ENCODE data around the gene RHBDF1. TPM values are rescaled to one million over a fixed set of nuclear protein-coding genes. Genes with fewer than 3 reads are reported as not detected.

RHBDF1 gene
- total RNA-seq = under 1 TPM in 1 of 2 experiments, not detected in 1; 0.33 TPM

DNA sequence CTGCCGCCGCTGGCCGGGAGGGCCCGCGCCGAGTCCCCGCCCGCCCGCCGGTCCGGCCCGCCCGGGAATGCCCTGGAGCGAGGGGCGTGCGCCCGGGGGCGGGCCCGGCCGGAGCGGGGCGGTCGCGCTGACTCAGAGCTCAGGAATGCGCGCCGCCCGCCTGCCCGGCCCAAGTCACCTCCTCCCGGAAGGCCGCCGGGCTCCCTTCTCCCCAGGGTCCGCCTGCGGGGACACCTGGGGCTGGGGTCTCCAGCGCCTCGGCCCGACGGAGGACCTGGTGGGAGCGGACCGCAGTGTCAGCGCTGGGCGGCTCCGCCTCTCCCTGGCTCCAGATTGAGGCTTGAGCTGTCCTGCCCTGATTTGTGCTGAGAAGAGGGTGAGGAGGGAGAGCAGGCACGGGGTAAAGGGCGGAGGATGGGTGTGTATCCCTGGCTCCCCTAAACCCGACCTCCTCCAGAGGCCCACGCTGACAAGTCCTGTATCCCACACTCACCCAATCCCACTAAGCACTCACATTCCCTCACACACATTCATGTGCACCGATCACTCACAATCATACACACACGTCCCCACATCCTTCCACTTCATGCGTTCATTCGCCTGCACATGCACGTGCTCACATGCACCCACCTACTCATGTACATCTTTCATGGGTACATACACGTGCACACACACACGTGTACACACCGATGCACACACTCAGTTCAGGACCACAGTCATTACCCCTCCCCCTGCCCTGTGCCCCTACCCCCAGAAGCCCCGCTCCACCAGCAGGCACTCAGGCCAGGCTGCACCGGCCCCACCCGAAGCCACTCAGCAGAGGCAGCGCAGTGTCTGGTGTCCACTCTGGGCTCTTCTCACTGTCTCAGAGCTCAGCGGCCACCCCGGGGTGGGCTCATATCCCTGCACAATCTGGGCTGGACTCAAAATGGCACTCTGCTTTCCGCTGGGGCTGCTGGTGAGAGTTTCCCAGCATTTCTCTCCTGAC lies at the start of gene RHBDF1:
Gene RHBDF1, minus strand, starts transcription at position 71 of the 988 bp plus-strand sequence. CDS start 7,616 bp downstream, outside the sequence.
- Mint-ChIP-seq H3K36me3 (peaks cover 3% of the 10 kb centered on the region), H3K4me3 (peak within 1 kb of the TSS; percentile 83), H3K27ac (peak within 1 kb of the TSS; percentile 23), H3K4me1 (peaks cover 16% of the 10 kb centered on the region), H3K9me3 (no peaks in the 10 kb centered on the region), H3K27me3 (peaks cover 45% of the 10 kb centered on the region)
- DNase-seq (no peak), ATAC-seq (ENCODE audit: low read depth) (peak; percentile 25)
- POLR2A ChIA-PET = interaction anchor here (0.9 kb wide), 1 partner anchor 24 kb away, joined by 3 read pairs; no protein-coding TSS in a partner anchor

DNA sequence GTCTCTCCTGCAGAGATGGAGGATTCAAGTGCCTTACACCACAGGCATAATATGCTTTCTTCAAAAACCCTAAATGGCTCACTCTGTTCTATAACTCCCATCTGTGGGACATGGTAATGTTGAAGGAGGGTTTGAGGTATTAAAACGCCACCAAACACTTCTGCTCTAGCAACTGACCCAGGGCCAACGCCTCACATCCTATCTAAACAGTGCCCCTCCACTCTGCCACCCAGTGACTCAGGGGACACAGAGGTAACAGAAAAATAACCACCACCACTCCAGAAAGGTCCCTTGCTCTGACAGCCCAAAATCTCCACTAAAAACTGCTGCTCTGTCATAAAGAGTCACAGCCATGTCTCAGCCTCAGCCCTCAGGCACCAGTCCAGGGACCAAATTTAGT lies 48.3 kb upstream of the RHBDF1 start:
- no peak overlapping the region for H3K27ac Mint-ChIP-seq

DNA sequence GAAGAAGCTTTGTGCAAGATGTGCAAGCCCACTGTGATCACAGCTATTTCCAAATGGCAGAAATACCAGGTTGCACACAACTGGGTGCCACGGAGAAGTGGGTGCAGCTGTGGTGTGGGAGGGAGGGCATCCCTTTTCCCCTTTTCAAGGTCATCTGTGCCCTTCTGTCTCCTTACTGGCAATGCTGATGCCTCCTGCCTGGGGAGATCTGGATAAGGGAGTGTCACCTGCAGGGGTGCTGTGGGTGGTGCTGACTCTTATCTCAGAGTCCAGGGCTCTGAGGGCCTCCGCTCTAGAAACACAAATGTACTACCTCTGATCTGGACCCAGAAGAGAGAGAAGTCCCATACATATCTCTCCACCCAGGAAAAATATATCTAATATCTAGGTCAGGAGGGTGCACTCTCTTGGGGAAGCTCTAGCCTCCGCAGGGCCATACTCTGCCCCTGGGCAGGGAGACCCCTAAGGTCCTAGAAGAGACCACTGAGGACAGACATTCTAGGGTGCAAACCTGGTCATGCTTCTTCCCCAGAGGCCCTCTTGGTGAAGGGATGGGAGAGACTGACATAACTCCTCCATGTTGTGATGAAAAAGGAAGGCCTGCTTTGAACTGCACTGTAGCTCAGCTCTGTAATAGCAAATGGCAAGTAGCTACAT lies 47.5 kb upstream of the RHBDF1 start:
- H3K4me1 Mint-ChIP-seq = no peaks in the 10 kb centered on the region
- H3K4me3 Mint-ChIP-seq = no peak overlapping the region
- H3K27ac Mint-ChIP-seq = no peak overlapping the region
- DNase-seq = no peak
- no peaks in the 10 kb centered on the region for H3K9me3 Mint-ChIP-seq
- no peaks in the 10 kb centered on the region for H3K36me3 Mint-ChIP-seq
- no peak for ATAC-seq (ENCODE audit: low read depth)
- no peaks in the 10 kb centered on the region for H3K27me3 Mint-ChIP-seq
- POLR2A ChIA-PET = no interaction called here

More for the DNA sequence above, 48.3 kb upstream of the RHBDF1 start:
- POLR2A ChIA-PET = no interaction called here
- H3K27me3 Mint-ChIP-seq = no peaks in the 10 kb centered on the region
- H3K9me3 Mint-ChIP-seq = no peaks in the 10 kb centered on the region
- no peaks in the 10 kb centered on the region for H3K36me3 Mint-ChIP-seq
- DNase-seq (no peak), ATAC-seq (ENCODE audit: low read depth) (no peak)
- H3K4me3 Mint-ChIP-seq = no peak overlapping the region
- H3K4me1 Mint-ChIP-seq = no peaks in the 10 kb centered on the region

DNA sequence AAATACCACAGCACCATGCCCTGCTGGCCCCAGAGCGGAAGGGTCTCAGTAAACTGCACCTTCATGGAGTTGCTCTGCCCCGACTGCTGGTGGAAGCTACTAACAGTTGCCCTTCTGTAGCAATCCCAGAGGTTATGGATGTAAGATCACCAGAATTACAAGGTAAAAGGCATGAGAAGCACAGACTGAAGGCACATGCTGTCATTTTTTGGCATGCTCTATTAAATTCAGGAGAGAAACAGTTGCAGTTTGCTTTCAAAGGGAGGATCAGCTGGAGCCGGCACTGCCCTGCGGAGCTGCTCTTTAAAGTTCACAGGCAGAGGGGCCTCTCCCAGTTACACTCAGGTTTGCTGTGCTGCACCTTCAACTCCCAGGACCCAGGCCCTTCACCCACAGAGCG lies 46.9 kb upstream of the RHBDF1 start:
- Mint-ChIP-seq H3K9me3 (no peaks in the 10 kb centered on the region), H3K36me3 (no peaks in the 10 kb centered on the region), H3K4me3 (no peak overlapping the region), H3K4me1 (no peaks in the 10 kb centered on the region), H3K27ac (no peak overlapping the region), H3K27me3 (no peaks in the 10 kb centered on the region)
- DNase-seq (no peak), ATAC-seq (ENCODE audit: low read depth) (no peak)
- POLR2A ChIA-PET = no interaction called here

DNA sequence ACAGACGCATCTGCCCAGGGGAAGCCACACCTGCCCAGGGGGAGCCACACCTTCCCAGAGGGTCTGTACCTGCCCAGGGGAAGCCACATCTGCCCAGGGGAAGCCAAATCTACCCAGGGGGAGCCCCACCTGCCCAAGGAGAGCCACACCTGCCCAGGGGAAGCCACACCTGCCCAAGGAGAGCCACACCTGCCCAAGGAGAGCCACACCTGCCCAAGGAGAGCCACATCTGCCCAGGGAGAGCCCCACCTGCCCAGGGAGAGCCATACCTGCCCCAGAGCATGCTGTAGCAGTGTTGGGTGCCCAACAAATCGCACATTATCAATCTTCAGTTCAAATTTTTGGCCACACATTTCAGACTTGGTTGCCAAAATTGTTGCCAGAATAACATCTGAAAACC lies 46.4 kb upstream of the RHBDF1 start:
- no peaks in the 10 kb centered on the region for H3K9me3 Mint-ChIP-seq
- H3K4me3 Mint-ChIP-seq = no peak overlapping the region
- no peak overlapping the region for H3K27ac Mint-ChIP-seq
- no peaks in the 10 kb centered on the region for H3K36me3 Mint-ChIP-seq
- H3K27me3 Mint-ChIP-seq = no peaks in the 10 kb centered on the region
- no peaks in the 10 kb centered on the region for H3K4me1 Mint-ChIP-seq
- POLR2A ChIA-PET = interaction anchor here (0.5 kb wide), 1 partner anchor 20 kb away, joined by 3 read pairs; the partner anchor contains the start of gene NPRL3
- ATAC-seq (ENCODE audit: low read depth) (no peak), DNase-seq (no peak)

- POLR2A ChIA-PET = no interaction called here
- DNase-seq (peak; percentile 65), ATAC-seq (ENCODE audit: low read depth) (peak; percentile 81)
- no peaks in the 10 kb centered on the region for H3K4me1 Mint-ChIP-seq
- no peaks in the 10 kb centered on the region for H3K27me3 Mint-ChIP-seq
- no peaks in the 10 kb centered on the region for H3K9me3 Mint-ChIP-seq
- no peak overlapping the region for H3K27ac Mint-ChIP-seq
- H3K36me3 Mint-ChIP-seq = no peaks in the 10 kb centered on the region
- no peak overlapping the region for H3K4me3 Mint-ChIP-seq
Observed at GRCh38 chr16:117379-118365, 45.2 kb upstream of the RHBDF1 start.

DNA sequence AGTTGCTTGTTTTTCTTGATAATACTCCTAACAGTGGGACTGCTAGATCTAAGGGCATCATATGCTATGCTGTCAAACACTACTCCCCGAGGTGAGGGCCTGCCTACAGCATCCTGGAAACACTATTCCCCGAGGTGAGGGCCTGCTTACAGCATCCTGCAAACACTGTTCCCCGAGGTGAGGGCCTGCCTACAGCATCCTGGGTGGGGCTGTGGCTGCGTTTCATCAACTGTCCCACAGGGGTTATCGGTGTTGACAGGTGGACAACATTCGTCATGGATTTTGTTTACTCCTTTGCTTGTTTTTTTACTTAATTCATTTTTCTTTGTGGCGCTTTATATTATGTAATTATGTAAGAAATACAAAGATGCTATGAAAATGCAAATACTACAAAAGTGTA lies 43.6 kb upstream of the RHBDF1 start:
- no peak for ATAC-seq (ENCODE audit: low read depth)
- DNase-seq = no peak
- Mint-ChIP-seq H3K27ac (no peak overlapping the region), H3K4me1 (no peaks in the 10 kb centered on the region), H3K36me3 (no peaks in the 10 kb centered on the region), H3K27me3 (no peaks in the 10 kb centered on the region), H3K4me3 (no peak overlapping the region), H3K9me3 (no peaks in the 10 kb centered on the region)
- POLR2A ChIA-PET = no interaction called here

- ATAC-seq (ENCODE audit: low read depth) (no peak), DNase-seq (no peak)
- no peak overlapping the region for H3K27ac Mint-ChIP-seq
- POLR2A ChIA-PET = no interaction called here
- no peaks in the 10 kb centered on the region for H3K4me1 Mint-ChIP-seq
- H3K27me3 Mint-ChIP-seq = no peaks in the 10 kb centered on the region
- peaks cover 3% of the 10 kb centered on the region for H3K36me3 Mint-ChIP-seq
- no peak overlapping the region for H3K4me3 Mint-ChIP-seq
- no peaks in the 10 kb centered on the region for H3K9me3 Mint-ChIP-seq
Observed at GRCh38 chr16:114327-114726, 41.9 kb upstream of the RHBDF1 start.

- POLR2A ChIA-PET = no interaction called here
- H3K27me3 Mint-ChIP-seq = no peaks in the 10 kb centered on the region
- no peak for DNase-seq
- H3K36me3 Mint-ChIP-seq = peaks cover 3% of the 10 kb centered on the region
- no peak for ATAC-seq (ENCODE audit: low read depth)
- H3K9me3 Mint-ChIP-seq = no peaks in the 10 kb centered on the region
- no peak overlapping the region for H3K27ac Mint-ChIP-seq
- H3K4me1 Mint-ChIP-seq = no peaks in the 10 kb centered on the region
- no peak overlapping the region for H3K4me3 Mint-ChIP-seq
Observed at GRCh38 chr16:112153-112840, 39.9 kb upstream of the RHBDF1 start.

- POLR2A ChIA-PET = interaction anchor here (0.8 kb wide), 1 partner anchor 256 kb away, joined by 5 read pairs; no protein-coding TSS in a partner anchor
- Mint-ChIP-seq H3K4me1 (no peaks in the 10 kb centered on the region), H3K36me3 (peaks cover 3% of the 10 kb centered on the region)
Observed at GRCh38 chr16:106623-107324, 34.3 kb upstream of the RHBDF1 start.

GRCh38 chr16:105521-105920 lies 33.1 kb upstream of the RHBDF1 start:
- peaks cover 3% of the 10 kb centered on the region for H3K36me3 Mint-ChIP-seq
- ATAC-seq (ENCODE audit: low read depth) (no peak), DNase-seq (no peak)
- POLR2A ChIA-PET = no interaction called here
- no peak overlapping the region for H3K4me3 Mint-ChIP-seq
- no peaks in the 10 kb centered on the region for H3K4me1 Mint-ChIP-seq
- H3K27ac Mint-ChIP-seq = no peak overlapping the region
- H3K27me3 Mint-ChIP-seq = no peaks in the 10 kb centered on the region
- no peaks in the 10 kb centered on the region for H3K9me3 Mint-ChIP-seq

More at GRCh38 chr16:106623-107324, 34.3 kb upstream of the RHBDF1 start:
- ATAC-seq (ENCODE audit: low read depth) (peak; percentile 74), DNase-seq (no peak)
- H3K4me3 Mint-ChIP-seq = no peak overlapping the region
- H3K9me3 Mint-ChIP-seq = no peaks in the 10 kb centered on the region
- H3K27me3 Mint-ChIP-seq = no peaks in the 10 kb centered on the region
- no peak overlapping the region for H3K27ac Mint-ChIP-seq

DNA sequence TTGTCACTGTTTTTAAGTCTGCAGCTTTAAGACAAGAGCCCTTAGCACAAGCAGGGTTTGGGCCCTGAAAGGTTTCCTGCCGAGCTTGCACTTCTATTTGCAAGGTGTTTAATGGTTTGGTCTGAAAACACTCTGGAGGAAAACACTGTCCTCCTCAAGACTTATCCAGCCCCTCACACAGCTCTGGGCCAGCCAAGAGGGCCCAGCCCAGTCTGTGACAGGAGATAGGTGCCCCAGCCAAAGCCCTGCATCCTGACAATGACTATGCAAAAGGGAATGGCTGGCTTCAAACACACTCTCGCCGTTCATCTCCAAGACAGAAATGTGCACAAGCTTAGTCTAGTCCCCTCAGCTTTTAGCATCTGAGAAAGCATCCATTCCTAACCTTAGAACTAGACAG lies 32.5 kb upstream of the RHBDF1 start:
- H3K9me3 Mint-ChIP-seq = no peaks in the 10 kb centered on the region
- H3K4me3 Mint-ChIP-seq = no peak overlapping the region
- no peak for DNase-seq
- no peaks in the 10 kb centered on the region for H3K27me3 Mint-ChIP-seq
- no peaks in the 10 kb centered on the region for H3K4me1 Mint-ChIP-seq
- no peak overlapping the region for H3K27ac Mint-ChIP-seq
- H3K36me3 Mint-ChIP-seq = no peaks in the 10 kb centered on the region
- no peak for ATAC-seq (ENCODE audit: low read depth)
- POLR2A ChIA-PET = no interaction called here

All from activated naive CD8-positive, alpha-beta T cell treated with anti-CD3 and anti-CD28 coated beads, Interleukin-2, amount 10 ng/mL, durations not matched to agents 7 days and 5 days (primary cell).